CD14-positive monocyte (primary cell): Measurements from ENCODE around the gene TBXT. TPM values are rescaled to one million over a fixed set of nuclear protein-coding genes. Genes with fewer than 3 reads are reported as not detected.

Experiments used
- DNase-seq, 3 donors: peaks; one replicate each; pipeline ENCODE4 v3.0.0-alpha.2; 2011 to 2022
- H2AFZ ChIP-seq: 2 replicates; pipeline ENCODE4 v1.6.0; 2012; ENCODE audit warnings: mild to moderate bottlenecking, low read depth, low read length, inconsistent platforms; ENCODE audit not compliant: insufficient read depth, poor library complexity, severe bottlenecking
- H3K27ac ChIP-seq, 2 donors: 1 replicate in 1 of 2; 2 replicates in 1 of 2; pipeline ENCODE4 v1.5.1; 2012 to 2013; ENCODE audit warnings: low read length in 2 of 2, control low read depth in 1 of 2, inconsistent platforms in 1 of 2, low read depth in 1 of 2, mild to moderate bottlenecking in 1 of 2
- H3K27me3 ChIP-seq, 2 donors: one replicate each; pipeline versions ENCODE4 v1.6.0 to v1.6.1; 2011 to 2013; ENCODE audit warnings: low read length in 2 of 2; ENCODE audit not compliant: control insufficient read depth in 2 of 2, insufficient read depth in 2 of 2
- H3K36me3 ChIP-seq, 2 donors: replicated peaks in 1 of 2; 1 replicate in 1 of 2; 2 replicates in 1 of 2; pipeline versions ENCODE4 v1.5.1 to v1.6.1; 2012 to 2013; ENCODE audit warnings: low read length in 2 of 2, control low read depth in 1 of 2, inconsistent platforms in 1 of 2, mild to moderate bottlenecking in 1 of 2; ENCODE audit not compliant: insufficient read depth in 2 of 2, control insufficient read depth in 1 of 2
- H3K4me1 ChIP-seq, 2 donors: 1 replicate in 1 of 2; 2 replicates in 1 of 2; pipeline versions ENCODE4 v1.5.1 to v1.6.1; 2012 to 2013; ENCODE audit warnings: low read length in 2 of 2, control low read depth in 1 of 2, inconsistent platforms in 1 of 2, mild to moderate bottlenecking in 1 of 2, moderate library complexity in 1 of 2; ENCODE audit not compliant: insufficient read depth in 2 of 2, control insufficient read depth in 1 of 2
- H3K4me2 ChIP-seq: replicated peaks from 2 replicates; pipeline ENCODE3; 2012; ENCODE audit warnings: low read length, moderate library complexity, mild to moderate bottlenecking; ENCODE audit not compliant: poor library complexity, severe bottlenecking; ENCODE audit errors: extremely low read depth
- H3K4me3 ChIP-seq, 3 experiments: fragments of 200-600 bp in 1 of 3; sonication (generic) in 1 of 3; replicated peaks in 1 of 3; 1 replicate in 2 of 3; 2 replicates in 1 of 3; pipeline ENCODE4 v1.5.1; 2011 to 2013; ENCODE audit warnings: low read length in 3 of 3, mild to moderate bottlenecking in 3 of 3, control low read depth in 2 of 3, low read depth in 2 of 3, inconsistent platforms in 1 of 3, moderate library complexity in 1 of 3
- H3K79me2 ChIP-seq: 2 replicates; pipeline ENCODE4 v1.6.0; 2012; ENCODE audit warnings: mild to moderate bottlenecking, control low read depth, inconsistent platforms, low read length, moderate library complexity; ENCODE audit not compliant: insufficient read depth
- H3K9ac ChIP-seq: 2 replicates; pipeline ENCODE4 v1.6.0; 2017; ENCODE audit warnings: low read length, mild to moderate bottlenecking; ENCODE audit not compliant: insufficient read depth, poor library complexity, severe bottlenecking
- H3K9me3 ChIP-seq, 2 donors: replicated peaks in 1 of 2; 1 replicate in 1 of 2; 2 replicates in 1 of 2; pipeline versions ENCODE4 v1.5.1 to v1.6.1; 2012 to 2013; ENCODE audit warnings: low read length in 2 of 2, control low read depth in 1 of 2; ENCODE audit not compliant: control insufficient read depth in 1 of 2, insufficient read depth in 1 of 2
- H4K20me1 ChIP-seq: 2 replicates; pipeline ENCODE4 v1.6.0; 2012; ENCODE audit warnings: mild to moderate bottlenecking, low read length, control low read depth, moderate library complexity; ENCODE audit not compliant: insufficient read depth
- H3K27ac Mint-ChIP-seq, 7 donors: one replicate each; pipeline ENCODE4 v1.8.0; 2020; ENCODE audit warnings: mild to moderate bottlenecking in 7 of 7, mixed read lengths in 7 of 7, moderate library complexity in 6 of 7, inconsistent platforms in 2 of 7
- H3K27me3 Mint-ChIP-seq, 3 donors: one replicate each; pipeline ENCODE4 v1.8.0; 2021 to 2022; ENCODE audit warnings: low read depth in 3 of 3, mild to moderate bottlenecking in 3 of 3, mixed read lengths in 3 of 3, moderate library complexity in 3 of 3, inconsistent platforms in 1 of 3
- H3K36me3 Mint-ChIP-seq, 2 donors: one replicate each; pipeline ENCODE4 v1.8.0; 2020; ENCODE audit warnings: mixed read lengths in 2 of 2, inconsistent platforms in 1 of 2, mild to moderate bottlenecking in 1 of 2
- H3K4me1 Mint-ChIP-seq: one replicate; pipeline ENCODE4 v1.8.0; 2020; ENCODE audit warnings: mild to moderate bottlenecking, mixed read lengths
- H3K4me3 Mint-ChIP-seq, 2 donors: one replicate each; pipeline ENCODE4 v1.8.0; 2020; ENCODE audit warnings: mild to moderate bottlenecking in 2 of 2, mixed read lengths in 2 of 2, moderate library complexity in 1 of 2
- H3K9me3 Mint-ChIP-seq, 7 donors: one replicate each; pipeline ENCODE4 v1.8.0; 2020 to 2022; ENCODE audit warnings: mixed read lengths in 7 of 7, mild to moderate bottlenecking in 6 of 7, moderate library complexity in 6 of 7, inconsistent platforms in 2 of 7
- CTCF ChIP-seq: fragments of 200-600 bp; IDR thresholded peaks from one replicate; pipeline ENCODE4 v1.8.0; 2022; ENCODE audit warnings: antibody characterized with exemption, mild to moderate bottlenecking
- WGBS: methylation state at CpG from one replicate; pipeline ENCODE4 v1.1.5; 2013; ENCODE audit warnings: missing lambda C conversion rate; ENCODE audit not compliant: insufficient coverage; 5-methylcytosine and 5-hydroxymethylcytosine counted together
- intact Hi-C, 2 donors: fragments of 100-400 bp; cut with micrococcal nuclease; formaldehyde crosslinking; loops; one replicate each; pipeline versions ENCODE4 v1.15.0 to v1.15.1; 2023
- polyA plus RNA-seq, 3 donors: library from polyadenylated mRNA; depleted of rRNA in 1 of 3; unstranded in 2 of 3; stranded (reverse) in 1 of 3; fragments of 300-500 nt in 2 of 3; fragments of >200 nt in 1 of 3; fragmentation: Illumina TruSeq in 2 of 3; gene quantifications; 1 replicate in 2 of 3; 2 replicates in 1 of 3; pipeline ENCODE4 v1.2.3, GENCODE V29; 2012 to 2021
- small RNA-seq: library from RNA; depleted of rRNA; stranded (forward); fragments of <200 nt; gene quantifications from one replicate; pipeline ENCODE3, GENCODE V24; 2012; ENCODE audit warnings: low read depth; ENCODE audit not compliant: insufficient read length

The TBXT gene
- polyA plus RNA-seq, 3 donors: not detected

GRCh38 chr6:166109608-166110007 is 58.0 kb downstream of the TBXT start:
- peaks cover 0 to 1% (median 0%) of the 10 kb centered on the region in 7 donors for H3K9me3 Mint-ChIP-seq
- 100% methylated on average over 1 of the region's 2 CpGs for WGBS
- H2AFZ ChIP-seq: no peak overlapping the region
- no peaks in the 10 kb centered on the region for H3K36me3 ChIP-seq
- peaks cover 7 to 23% (median 11%) of the 10 kb centered on the region in 3 donors for H3K27me3 Mint-ChIP-seq
- no peak overlapping the region for H3K27ac ChIP-seq
- no peak overlapping the region for H3K4me3 Mint-ChIP-seq
- no peaks in the 10 kb centered on the region for H3K4me1 ChIP-seq
- no peaks in the 10 kb centered on the region for H4K20me1 ChIP-seq
- peaks cover 2% of the 10 kb centered on the region for H3K4me1 Mint-ChIP-seq
- no peaks in the 10 kb centered on the region for H3K79me2 ChIP-seq
- intact Hi-C loops: no loop called here
- H3K9me3 ChIP-seq: no peaks in the 10 kb centered on the region
- H3K36me3 Mint-ChIP-seq: no peaks in the 10 kb centered on the region
- H3K9ac ChIP-seq: no peak overlapping the region
- no peak for TF ChIP-seq CTCF
- DNase-seq: no peak
- no peak overlapping the region for H3K4me3 ChIP-seq
- no peak overlapping the region for H3K27ac Mint-ChIP-seq
- peaks cover 0 to 5% of the 10 kb centered on the region in 2 donors for H3K27me3 ChIP-seq
- H3K4me2 ChIP-seq: no peak overlapping the region

Small RNA genes within 50 kb of the gene (small RNA-seq; reads per million reads assigned to genes)
- gene RNU6-153P: not detected

Other genes starting within 250 kb of the TBXT start
- gene PRR18, start 140.5 kb upstream of the TBXT start, polyA plus RNA-seq: not detected
- gene SFT2D1, start 174.7 kb upstream of the TBXT start, polyA plus RNA-seq: 100 to 1,000 TPM in 2 of 3 donors, 10 to 100 TPM in 1; 48.1 to 166 (median 140) TPM
- gene MPC1, start 215.1 kb upstream of the TBXT start, polyA plus RNA-seq: 100 to 1,000 TPM in 2 of 3 donors, 10 to 100 TPM in 1; 52.4 to 122 (median 104) TPM